K562 (cell line): ENCODE data around the gene ARHGAP8. TPM values are rescaled to one million over a fixed set of nuclear protein-coding genes. Genes with fewer than 3 reads are reported as not detected.

Experiments used
- ATAC-seq: fragments of 200-7000 bp; cut with Tn5 transposase; 3 replicates; pipeline ENCODE4 v1.9.1; 2020; ENCODE audit warnings: moderate library complexity
- BruUV-seq: library from RNA; stranded (reverse); fragments of 400-500 nt; replicated peaks from 2 replicates; lab custom pipeline; 2021; lab: Mats Ljungman, UMichigan
- CTCF ChIA-PET: fragments of 300-600 bp; formaldehyde crosslinking; extraction: SDS; loops from one replicate; lab custom pipeline; 2021; ENCODE audit warnings: low intra/inter-chr PET ratio; lab: Yijun Ruan, JAX
- POLR2A ChIA-PET: fragments of 300-600, 350-650 bp; sonication (Branson Sonifier 250); formaldehyde crosslinking; extraction: SDS; loops from one replicate; lab custom pipeline; 2021; ENCODE audit warnings: antibody characterized with exemption, inconsistent platforms; lab: Yijun Ruan, JAX
- DNase-seq, 4 experiments: peaks; one replicate each; pipeline versions ENCODE4 v3.0.0 to v3.0.0-alpha.2; 2011 to 2018; ENCODE audit warnings: low spot score in 3 of 4, mixed read lengths in 3 of 4; ENCODE audit errors: extremely low read depth in 1 of 4
- FAIRE-seq: peaks from 2 replicates; lab custom pipeline; 2011; peaks lifted over from hg19 to GRCh38; lab: Jason Lieb, UNC
- H2AFZ ChIP-seq: 2 replicates; pipeline ENCODE4 v1.6.0; 2011; ENCODE audit warnings: low read depth, low read length, control low read depth, inconsistent platforms
- H3K27ac ChIP-seq: fragments of 200-600 bp; 3 replicates; pipeline ENCODE4 v1.8.0; 2011; ENCODE audit warnings: low read depth, mild to moderate bottlenecking, control low read depth, inconsistent platforms, low read length, moderate library complexity, mixed read lengths; ENCODE audit errors: extremely low read depth
- H3K27me3 ChIP-seq, 2 experiments: fragments of 300-600 bp in 1 of 2; 2 replicates in 1 of 2; 3 replicates in 1 of 2; pipeline versions ENCODE4 v1.6.0 to v1.8.0; 2011; ENCODE audit warnings: inconsistent platforms in 2 of 2, low read length in 2 of 2, mild to moderate bottlenecking in 1 of 2, mixed read lengths in 1 of 2, moderate library complexity in 1 of 2; ENCODE audit not compliant: control insufficient read depth in 2 of 2, insufficient read depth in 2 of 2
- H3K36me3 ChIP-seq: fragments of 300-600 bp; 3 replicates; pipeline ENCODE4 v1.8.0; 2011; ENCODE audit warnings: mild to moderate bottlenecking, low read length, inconsistent platforms; ENCODE audit not compliant: control insufficient read depth, insufficient read depth
- H3K4me1 ChIP-seq, 2 experiments: fragments of 200-600 bp in 1 of 2; replicated peaks in 1 of 2; 2 replicates in 1 of 2; 3 replicates in 1 of 2; pipeline versions ENCODE4 v1.5.1 to v1.8.0; 2011; ENCODE audit warnings: inconsistent platforms in 2 of 2, low read length in 2 of 2, mild to moderate bottlenecking in 1 of 2, mixed read lengths in 1 of 2, moderate library complexity in 1 of 2; ENCODE audit not compliant: control insufficient read depth in 2 of 2, insufficient read depth in 2 of 2
- H3K4me2 ChIP-seq: 2 replicates; pipeline ENCODE4 v1.6.1; 2011; ENCODE audit warnings: low read length, control low read depth, inconsistent platforms, mixed read lengths; ENCODE audit not compliant: insufficient read depth
- H3K4me3 ChIP-seq: fragments of 200-600 bp; sonication (generic), shearing (Covaris generic); 2 replicates; pipeline ENCODE4 v1.5.1; 2016; ENCODE audit warnings: control low read depth, inconsistent platforms
- H3K79me2 ChIP-seq: fragments of 200-600 bp; 3 replicates; pipeline ENCODE4 v1.8.0; 2011; ENCODE audit warnings: low read length, inconsistent platforms; ENCODE audit not compliant: control insufficient read depth, insufficient read depth
- H3K9ac ChIP-seq, 2 experiments: 2 replicates each; pipeline versions ENCODE4 v1.6.0 to v1.6.1; 2011; ENCODE audit warnings: low read depth in 2 of 2, low read length in 2 of 2, control low read depth in 1 of 2, inconsistent platforms in 1 of 2, mild to moderate bottlenecking in 1 of 2, mixed read lengths in 1 of 2; ENCODE audit not compliant: insufficient read depth in 1 of 2
- H3K9me1 ChIP-seq: one replicate; pipeline ENCODE4 v1.6.0; 2011; ENCODE audit warnings: inconsistent platforms, mild to moderate bottlenecking, low read length, moderate library complexity; ENCODE audit not compliant: control insufficient read depth, insufficient read depth
- H3K9me3 ChIP-seq: replicated peaks from 2 replicates; pipeline ENCODE4 v1.5.1; 2011; ENCODE audit warnings: low read depth, low read length, inconsistent platforms; ENCODE audit not compliant: control insufficient read depth, insufficient read depth
- H4K20me1 ChIP-seq: replicated peaks from 2 replicates; pipeline ENCODE4 v1.6.1; 2011; ENCODE audit warnings: low read length, inconsistent platforms, mixed read lengths; ENCODE audit not compliant: control insufficient read depth, insufficient read depth
- ETS1 ChIP-seq: conservative IDR thresholded peaks from 2 replicates; pipeline ENCODE4 v1.6.1; 2011; ENCODE audit warnings: low read depth, mild to moderate bottlenecking, low read length; ENCODE audit not compliant: control insufficient read depth
- FOXA3 ChIP-seq, 2 experiments: fragments of 450-650 bp in 1 of 2; sonication (generic) in 1 of 2; formaldehyde crosslinking; IDR thresholded peaks in 1 of 2; conservative IDR thresholded peaks in 1 of 2; 2 replicates each; pipeline versions ENCODE4 v1.4.0 to v1.8.0; 2020 to 2022; ENCODE audit warnings: mild to moderate bottlenecking in 2 of 2, missing genetic modification reagents in 1 of 2
- FOXJ2 ChIP-seq: fragments of 200-800 bp; sonication (Bioruptor generic); IDR thresholded peaks from 2 replicates; pipeline ENCODE4 v1.6.1; 2016; ENCODE audit warnings: missing genetic modification characterization, missing compliant biosample characterization
- ID3 ChIP-seq, 2 experiments: fragments of 250-450 bp in 1 of 2; fragments of 450-650 bp in 1 of 2; sonication (Bioruptor Pico) in 1 of 2; IDR thresholded peaks; 2 replicates each; pipeline versions ENCODE4 v1.6.1 to v1.8.0; 2016 to 2021; ENCODE audit warnings: mild to moderate bottlenecking in 2 of 2, moderate library complexity in 2 of 2, missing compliant biosample characterization in 1 of 2, missing genetic modification characterization in 1 of 2
- KAT8 ChIP-seq: fragments of 450-650 bp; IDR thresholded peaks from 2 replicates; pipeline ENCODE4 v1.6.1; 2016; ENCODE audit warnings: low read depth, mild to moderate bottlenecking
- MBD1 ChIP-seq: fragments of 250-450 bp; sonication (Bioruptor Pico); IDR thresholded peaks from 2 replicates; pipeline ENCODE4 v1.8.0; 2022; ENCODE audit warnings: inconsistent platforms
- NFIC ChIP-seq: fragments of 450-650 bp; IDR thresholded peaks from 2 replicates; pipeline ENCODE4 v1.6.1; 2017; ENCODE audit warnings: mild to moderate bottlenecking, inconsistent platforms
- NFRKB ChIP-seq: fragments of 450-650 bp; IDR thresholded peaks from 2 replicates; pipeline ENCODE4 v1.6.1; 2016; ENCODE audit warnings: low read depth
- THRB ChIP-seq: fragments of 450-650 bp; formaldehyde crosslinking; conservative IDR thresholded peaks from 2 replicates; pipeline ENCODE4 v1.4.0; 2022; ENCODE audit warnings: mild to moderate bottlenecking, missing genetic modification characterization
- YY1 ChIP-seq, 3 experiments: IDR thresholded peaks; 2 replicates each; pipeline ENCODE4 v1.6.1; 2011; ENCODE audit warnings: low read length in 2 of 3, mild to moderate bottlenecking in 2 of 3, moderate library complexity in 2 of 3, borderline replicate concordance in 1 of 3, control low read depth in 1 of 3, low read depth in 1 of 3; ENCODE audit not compliant: insufficient read depth in 3 of 3, insufficient replicate concordance in 2 of 3, control insufficient read depth in 1 of 3, insufficient read length in 1 of 3; ENCODE audit errors: extremely low read depth in 1 of 3
- ZBED1 ChIP-seq: IDR thresholded peaks from 2 replicates; pipeline ENCODE4 v1.6.1; 2014
- ZBTB7A ChIP-seq: IDR thresholded peaks from 2 replicates; pipeline ENCODE4 v1.6.1; 2011; ENCODE audit warnings: low read depth, mild to moderate bottlenecking, low read length, moderate library complexity, borderline replicate concordance; ENCODE audit not compliant: control insufficient read depth
- ZNF766 ChIP-seq: fragments of 200-800 bp; sonication (Bioruptor generic); conservative IDR thresholded peaks from 2 replicates; pipeline ENCODE4 v1.6.1; 2016; ENCODE audit warnings: missing genetic modification characterization, missing compliant biosample characterization
- WGBS: fragments of 100-300 bp; shearing (Covaris generic); methylation state at CpG from one replicate; pipeline ENCODE4 v1.1.6; 2016; ENCODE audit warnings: low coverage, mixed read lengths; ENCODE audit not compliant: insufficient coverage; ENCODE audit errors: missing lambda C conversion rate; 5-methylcytosine and 5-hydroxymethylcytosine counted together
- in situ Hi-C: fragments of 300-500 bp; cut with MboI; formaldehyde crosslinking; loops from 4 replicates; pipeline ENCODE4 v1.15.0; 2018; ENCODE audit warnings: inconsistent platforms, mixed read lengths
- intact Hi-C: fragments of 100-400 bp; cut with micrococcal nuclease; formaldehyde crosslinking; loops from 2 replicates; pipeline ENCODE4 v1.14.2; 2022
- polyA plus RNA-seq, 8 experiments: library from polyadenylated mRNA; depleted of rRNA in 4 of 8; stranded (reverse) in 5 of 8; unstranded in 3 of 8; fragments of >200 nt; fragmentation: Nextera tagmentation in 2 of 8; fragmentation: Illumina TruSeq in 1 of 8; extraction: Ambion mirVana in 2 of 8; extraction: Trizol in 1 of 8; gene quantifications; 2 replicates each; pipeline versions ENCODE4 v1.2.1 to v1.2.3, GENCODE V29; 2011 to 2014; ENCODE audit warnings: inconsistent platforms in 1 of 8, missing spikeins in 1 of 8
- total RNA-seq, 7 experiments: library from RNA; depleted of rRNA in 6 of 7; stranded (reverse); fragments of >200 nt in 6 of 7; fragmentation: Illumina TruSeq in 2 of 7; extraction: Trizol in 2 of 7; gene quantifications; 2 replicates each; pipeline versions ENCODE4 v1.2.1 to v1.2.3, GENCODE V29; 2011 to 2021; ENCODE audit warnings: low replicate concordance in 1 of 7

ARHGAP8 gene
- total and polyA plus RNA-seq, 9 of the 15 experiments (the other 6 are each of a cell fraction or from before 2014, with no cell fraction given): 0.15 to 2.2 (median 0.62) TPM

- FAIRE-seq (no peak), ATAC-seq (no peak), DNase-seq (no peak)
- no TSS peak for BruUV-seq
- POLR2A ChIA-PET: no interaction called here
- Histone ChIP-seq H4K20me1 (no peaks in the 10 kb centered on the region), H3K4me3 (no peak overlapping the region), H3K79me2 (no peaks in the 10 kb centered on the region), H3K9me3 (no peaks in the 10 kb centered on the region), H3K27ac (no peak overlapping the region), H2AFZ (no peak overlapping the region), H3K9me1 (no peaks in the 10 kb centered on the region), H3K36me3 (peaks cover 6% of the 10 kb centered on the region; the same call in 2 of the 3 replicates), H3K27me3 (no peaks in the 10 kb centered on the region), H3K4me1 (peaks cover 0 to 14% of the 10 kb centered on the region in 2 experiments; a peak in 2 of 5 replicates), H3K4me2 (no peak overlapping the region), H3K9ac (no peak overlapping the region)
- in situ Hi-C loops (no loop called here), intact Hi-C loops (no loop called here)
- CTCF ChIA-PET: no interaction called here
- TF ChIP-seq ZNF766 (CRISPR knock-in tag) (no peak), NFRKB (no peak), ETS1 (no peak), KAT8 (no peak), FOXJ2 (tag) (no peak), MBD1 (no peak), FOXA3 (CRISPR knock-in tag; conservative IDR thresholded peaks at IDR 0.05 in 1 of 2, IDR thresholded peaks at IDR 0.05 in 1 of 2) (no peak), THRB (CRISPR knock-in tag) (no peak), NFIC (no peak), YY1 (IDR thresholded peaks at IDR 0.05; ENCODE audit: borderline replicate concordance in 1 of 3, control insufficient read depth in 1 of 3, extremely low read depth in 1 of 3, insufficient read depth in 3 of 3, insufficient read length in 1 of 3, insufficient replicate concordance in 2 of 3, low read depth in 1 of 3, low read length in 2 of 3) (no peak), ZBTB7A (no peak), ZBED1 (no peak), ID3 (CRISPR knock-in tag; IDR thresholded peaks at IDR 0.05) (no peak), ID3 (tag; IDR thresholded peaks at IDR 0.05) (no peak)
- 94% methylated on average over 6 of the region's 21 CpGs for WGBS
Measured at GRCh38 chr22:44727148-44727547, 25.2 kb upstream of the ARHGAP8 start.
